Activated CD4-positive, alpha-beta T cell treated with anti-CD3 and anti-CD28 coated beads for 36 hours (primary cell): ENCODE data around the gene PLK2. TPM values are rescaled to one million over a fixed set of nuclear protein-coding genes. Genes with fewer than 3 reads are reported as not detected.

Experiments
- ATAC-seq: fragments of 200-7000 bp; cut with Tn5 transposase; one replicate; pipeline ENCODE4 v1.10.0; 2021; ENCODE audit warnings: mild to moderate bottlenecking, moderate library complexity
- CTCF ChIA-PET: fragments of 350-600 bp; sonication (Branson Sonifier 250); formaldehyde crosslinking; loops from one replicate; lab custom pipeline; 2021; ENCODE audit warnings: antibody characterized with exemption; lab: Charles Lee
- POLR2A ChIA-PET: fragments of 350-600 bp; sonication (Branson Sonifier 250); formaldehyde crosslinking; loops from one replicate; lab custom pipeline; 2021; ENCODE audit warnings: antibody characterized with exemption, inconsistent platforms; lab: Charles Lee
- DNase-seq: peaks from one replicate; pipeline ENCODE4 v3.0.0-alpha.2; 2020
- H3K27ac Mint-ChIP-seq: one replicate; pipeline ENCODE4 v1.8.0; 2021; ENCODE audit warnings: mixed read lengths
- H3K27me3 Mint-ChIP-seq: one replicate; pipeline ENCODE4 v1.8.0; 2021; ENCODE audit warnings: mixed read lengths
- H3K36me3 Mint-ChIP-seq: one replicate; pipeline ENCODE4 v1.8.0; 2021; ENCODE audit warnings: low read depth, mixed read lengths
- H3K4me1 Mint-ChIP-seq: one replicate; pipeline ENCODE4 v1.8.0; 2021; ENCODE audit warnings: mixed read lengths
- H3K4me3 Mint-ChIP-seq: one replicate; pipeline ENCODE4 v1.8.0; 2021; ENCODE audit warnings: mild to moderate bottlenecking, moderate library complexity, mixed read lengths
- H3K9me3 Mint-ChIP-seq: one replicate; pipeline ENCODE4 v1.8.0; 2021; ENCODE audit warnings: low read depth, mixed read lengths
- intact Hi-C, 2 experiments: fragments of 100-400 bp; cut with DNase I in 1 of 2; cut with micrococcal nuclease in 1 of 2; formaldehyde crosslinking; loops; one replicate each; pipeline versions ENCODE4 v1.14.2 to v1.15.1; 2022 to 2024; cut with DNase I, micrococcal nuclease
- total RNA-seq, 2 experiments: library from RNA; stranded (reverse); gene quantifications; one replicate each; pipeline ENCODE4 v1.2.3, GENCODE V29; 2021

The PLK2 gene
- total RNA-seq, 2 experiments from 2014 or later, result 3.0 to 3.8 TPM

DNA sequence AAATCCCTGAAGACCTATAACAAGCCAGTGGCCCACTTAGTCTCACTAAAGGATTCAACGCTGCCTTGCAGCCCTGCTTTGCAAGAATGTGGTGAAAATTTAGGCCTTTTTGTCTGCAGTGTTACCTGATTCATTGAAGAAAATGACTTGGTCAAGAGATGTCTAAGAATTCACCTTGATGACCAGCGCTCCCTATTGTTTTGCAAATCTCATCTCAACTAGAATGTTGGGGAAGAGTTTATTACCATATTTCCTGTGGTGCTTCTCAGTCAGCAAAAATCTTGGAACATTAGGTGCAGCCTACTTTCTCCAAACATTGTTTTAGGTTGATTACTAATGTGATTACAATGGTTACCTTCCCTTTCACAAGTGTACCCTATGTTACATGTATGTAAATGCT lies 53.5 kb downstream of the PLK2 start:
- POLR2A ChIA-PET, result no interaction called here

DNA sequence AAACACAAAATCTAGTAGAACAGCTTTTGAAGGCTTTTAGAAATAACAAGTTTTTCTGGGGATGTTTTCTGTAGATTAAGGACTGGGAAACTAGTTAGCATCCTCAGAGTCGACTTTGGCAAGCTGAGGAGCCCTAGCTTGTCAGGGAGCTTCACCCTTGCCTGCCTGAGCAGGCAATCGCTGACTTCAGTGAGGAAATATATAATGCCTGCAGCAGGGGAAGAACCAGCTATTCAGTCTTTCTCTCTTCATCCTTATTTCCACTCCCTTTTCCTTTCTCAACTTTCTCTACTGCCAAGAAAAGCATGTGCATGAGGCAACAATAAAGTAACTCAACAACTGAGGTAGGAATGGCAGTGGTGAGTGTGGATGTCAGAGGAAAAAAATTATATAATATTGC lies 54.7 kb downstream of the PLK2 start:
- peaks cover 11% of the 10 kb centered on the region for H3K27me3 Mint-ChIP-seq
- DNase-seq, result no peak
- no peaks in the 10 kb centered on the region for H3K9me3 Mint-ChIP-seq
- intact Hi-C loops, result no loop called here
- no peak for ATAC-seq
- no peaks in the 10 kb centered on the region for H3K36me3 Mint-ChIP-seq
- H3K4me3 Mint-ChIP-seq, result no peak overlapping the region
- CTCF ChIA-PET, result interaction anchor here (1.4 kb wide), 1 partner anchor 56 kb away, joined by 3 read pairs; no protein-coding TSS in a partner anchor
- H3K4me1 Mint-ChIP-seq, result no peaks in the 10 kb centered on the region
- POLR2A ChIA-PET, result no interaction called here
- no peak overlapping the region for H3K27ac Mint-ChIP-seq

More for the DNA sequence above, 53.5 kb downstream of the PLK2 start:
- ATAC-seq (no peak), DNase-seq (no peak)
- Mint-ChIP-seq H3K27me3 (peaks cover 11% of the 10 kb centered on the region), H3K4me1 (no peaks in the 10 kb centered on the region), H3K9me3 (no peaks in the 10 kb centered on the region), H3K36me3 (no peaks in the 10 kb centered on the region), H3K4me3 (no peak overlapping the region), H3K27ac (no peak overlapping the region)
- intact Hi-C loops, result no loop called here
- CTCF ChIA-PET, result interaction anchor here (1.4 kb wide), 1 partner anchor 54 kb away, joined by 3 read pairs; no protein-coding TSS in a partner anchor

DNA sequence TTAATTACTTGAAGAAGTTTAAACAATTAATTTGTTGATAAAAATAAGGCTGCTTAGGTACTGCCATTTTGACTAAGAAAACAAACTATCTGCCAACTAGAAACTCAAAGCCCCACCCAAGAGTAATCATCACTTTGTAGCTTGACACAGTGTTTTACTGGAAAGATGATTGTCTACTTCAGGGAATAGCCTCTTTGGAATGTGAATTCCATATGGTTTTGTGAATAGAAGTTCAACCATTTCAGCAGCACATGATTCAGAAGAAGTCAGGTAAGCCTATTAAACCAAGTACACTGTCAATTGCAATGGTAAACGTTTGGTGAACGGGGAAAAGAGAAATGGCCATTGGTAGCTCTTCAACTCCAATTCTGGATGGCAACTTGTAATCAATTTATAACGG lies 55.2 kb downstream of the PLK2 start:
- ATAC-seq, result no peak
- Mint-ChIP-seq H3K9me3 (no peaks in the 10 kb centered on the region), H3K27ac (no peak overlapping the region), H3K4me3 (no peak overlapping the region), H3K36me3 (no peaks in the 10 kb centered on the region), H3K27me3 (peaks cover 11% of the 10 kb centered on the region), H3K4me1 (no peaks in the 10 kb centered on the region)
- DNase-seq, result no peak
- CTCF ChIA-PET, result interaction anchor here (1.4 kb wide), 1 partner anchor 56 kb away, joined by 3 read pairs; no protein-coding TSS in a partner anchor
- intact Hi-C loops, result no loop called here
- POLR2A ChIA-PET, result no interaction called here

Other genes with a start within 250 kb of the PLK2 start
- not detected for gene GAPT, start 31.3 kb upstream of the PLK2 start, total RNA-seq
- not detected for gene RAB3C, start 123.0 kb upstream of the PLK2 start, total RNA-seq